NCI-H146 treated with DMSO at 0.1 percent for 48 hours (cell line): ENCODE results near the gene PAK1IP1.
"Not testable (repeated sequence)": the region's sequence is repeated elsewhere in the genome, so short reads cannot be mapped to it uniquely, and the experiment has no call there.

Source experiments
- DNase-seq: peaks from one replicate; lab custom pipeline; 2025; ENCODE audit not compliant: unreplicated experiment; lab: John Stamatoyannopoulos, UW

Gene PAK1IP1

GRCh38 chr6:10690651-10691445 is 3.9 kb upstream of the PAK1IP1 start:
- no peak for DNase-seq

GRCh38 chr6:10692965-10693538 is 1.7 kb upstream of the PAK1IP1 start:
- no peak for DNase-seq

DNA sequence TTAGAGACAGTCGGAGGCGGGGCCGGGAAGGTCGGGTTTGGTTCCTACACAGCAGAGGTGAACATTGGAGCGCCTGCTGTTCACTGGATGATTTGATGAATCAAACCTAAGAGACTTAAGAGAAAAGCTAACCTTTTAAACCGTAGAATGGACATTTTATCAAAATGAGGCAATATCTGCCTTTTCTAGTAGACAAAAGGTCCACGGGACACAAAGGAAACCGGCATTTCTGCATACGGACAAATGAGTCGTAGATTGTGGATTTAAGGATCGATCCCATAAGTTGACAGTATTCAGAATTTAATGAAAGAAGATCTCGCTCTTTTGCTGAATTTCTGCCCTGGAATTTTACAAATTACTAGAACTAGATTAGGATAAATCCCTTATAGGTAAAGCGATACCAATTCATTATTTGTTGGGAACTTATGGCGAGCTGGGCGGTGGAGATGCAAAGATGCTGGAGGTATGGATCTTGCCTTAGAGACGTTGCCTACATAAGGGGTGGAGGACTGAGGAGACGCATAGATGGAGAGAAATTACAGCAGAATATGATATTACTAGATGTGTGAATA is 400 bp downstream of the PAK1IP1 start:
- DNase-seq, result no peak

DNA sequence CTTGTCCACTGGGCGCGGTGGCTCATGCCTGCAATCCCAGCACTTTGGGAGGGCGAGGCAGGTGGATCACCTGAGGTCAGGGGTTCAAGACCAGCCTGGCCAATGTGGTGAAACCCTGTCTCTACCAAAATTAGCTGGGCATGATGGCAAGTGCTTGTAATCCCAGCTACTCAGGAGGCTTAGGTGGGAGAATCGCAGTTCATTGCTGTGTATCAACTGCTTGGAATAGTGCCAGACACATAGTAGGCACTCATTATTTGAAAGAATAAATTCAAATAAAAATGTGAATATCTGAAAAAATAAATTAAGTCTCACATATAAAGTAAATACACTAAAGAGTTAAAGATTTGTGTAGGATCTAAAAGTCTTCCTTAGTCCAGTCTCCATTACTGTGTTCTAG is 1.9 kb downstream of the PAK1IP1 start:
- DNase-seq, result no peak

GRCh38 chr6:10713962-10714361 is 19.2 kb downstream of the PAK1IP1 start:
- DNase-seq, result no peak

DNA sequence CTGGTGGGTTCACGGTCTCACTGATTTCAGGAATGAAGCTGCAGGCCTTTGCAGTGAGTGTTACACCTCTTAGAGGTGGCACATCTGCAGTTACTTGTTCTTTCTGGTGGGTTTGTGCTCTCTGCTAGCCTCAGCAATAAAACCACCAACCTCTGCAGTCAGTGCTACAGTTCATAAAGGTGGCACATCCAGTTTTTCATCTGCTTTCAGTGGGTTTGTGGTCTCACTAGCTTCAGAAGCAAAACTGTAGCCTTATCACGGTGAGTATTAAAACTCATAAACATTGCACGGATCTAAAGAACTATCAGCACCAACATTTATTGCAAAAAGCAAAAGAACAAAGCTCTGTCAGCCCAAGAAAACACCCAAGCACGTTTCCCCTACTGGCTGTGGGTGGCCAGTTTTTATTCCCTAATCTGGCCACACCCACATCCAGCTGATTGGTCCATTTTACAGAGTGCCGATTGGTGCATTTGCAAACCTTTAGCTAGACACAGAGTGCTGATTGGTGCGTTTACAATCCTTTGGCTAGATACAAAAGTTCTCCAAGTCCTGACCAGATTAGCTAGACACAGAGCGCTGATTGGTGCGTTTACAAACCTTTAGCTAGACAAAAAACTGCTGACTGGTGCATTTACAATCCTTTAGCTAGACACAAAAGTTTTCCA is 24.7 kb downstream of the PAK1IP1 start:
- no peak for DNase-seq

- DNase-seq, result no peak
These were observed 25.1 kb downstream of the PAK1IP1 start for GRCh38 chr6:10719964-10720264.

DNA sequence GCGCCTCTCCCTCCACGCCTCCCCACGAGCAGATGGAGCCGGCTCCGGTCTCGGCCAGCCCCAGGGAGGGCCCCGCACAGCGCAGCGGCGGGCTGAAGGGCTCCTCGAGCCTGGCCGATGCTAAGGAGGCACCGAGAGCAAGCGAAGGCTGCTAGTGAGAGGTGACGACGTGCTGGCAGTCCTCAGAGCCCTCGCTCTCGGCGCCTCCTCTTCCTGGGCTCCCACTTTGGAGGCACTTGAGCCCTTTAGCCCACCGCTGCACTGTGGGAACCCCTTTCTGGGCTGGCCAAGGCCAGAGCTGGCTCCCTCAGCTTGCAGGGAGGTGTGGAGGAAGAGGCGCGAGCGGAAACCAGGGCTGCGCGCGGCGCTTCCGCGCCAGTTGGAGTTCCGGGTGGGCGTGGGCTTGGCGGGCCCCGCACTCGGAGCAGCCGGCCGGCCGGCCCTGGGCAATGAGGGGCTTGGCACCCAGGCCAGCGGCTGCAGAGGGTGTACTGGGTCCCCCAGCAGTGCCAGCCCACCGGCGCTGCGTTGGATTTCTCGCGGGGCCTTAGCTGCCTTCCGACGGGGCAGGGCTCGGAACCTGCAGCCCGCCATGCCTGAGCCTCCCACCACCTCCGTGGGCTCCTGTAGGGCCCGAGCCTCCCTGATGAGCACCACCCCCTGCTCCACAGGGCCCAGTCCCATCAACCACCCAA is 25.6 kb downstream of the PAK1IP1 start:
- DNase-seq, result no peak

GRCh38 chr6:10720960-10721849 is 26.4 kb downstream of the PAK1IP1 start:
- DNase-seq, result not testable (repeated sequence)

GRCh38 chr6:10721850-10722569 is 27.2 kb downstream of the PAK1IP1 start:
- DNase-seq, result no peak

- DNase-seq, result no peak
These were observed 27.7 kb downstream of the PAK1IP1 start for GRCh38 chr6:10722570-10722819.

DNA sequence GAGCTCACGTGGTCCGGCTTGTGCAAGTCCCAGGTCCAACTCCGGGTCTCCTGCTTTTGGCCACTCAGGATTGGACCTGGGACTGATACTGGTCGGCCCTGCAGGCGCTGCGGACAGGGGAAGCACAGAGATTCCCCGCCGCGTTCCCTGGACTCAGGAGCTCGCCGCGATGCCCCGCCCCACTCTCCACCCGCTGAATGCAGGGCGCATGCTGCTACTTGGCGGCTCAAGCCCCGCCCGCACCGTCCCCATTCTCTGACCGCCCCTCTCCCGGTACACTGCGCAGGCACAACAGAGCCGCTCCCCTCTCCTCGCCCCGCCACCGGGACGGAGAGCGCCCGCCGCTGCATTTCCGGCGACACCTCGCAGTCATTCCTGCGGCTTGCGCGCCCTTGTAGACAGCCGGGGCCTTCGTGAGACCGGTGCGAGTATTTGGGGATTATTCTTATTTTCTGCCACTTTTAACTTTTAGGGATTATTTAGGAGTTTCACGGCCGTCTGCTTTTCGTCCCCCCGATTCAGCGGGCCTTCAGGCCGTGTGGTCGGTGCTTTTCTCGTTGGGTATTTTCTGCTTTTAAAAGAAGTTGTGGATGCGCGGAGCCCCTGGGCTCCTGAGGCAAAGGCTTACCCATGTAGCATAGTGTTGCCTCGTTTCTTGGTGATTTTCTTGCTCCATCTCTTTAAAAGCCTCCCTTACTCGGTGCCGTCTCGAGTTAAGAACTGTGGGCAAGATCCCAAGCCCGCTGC is 28.2 kb downstream of the PAK1IP1 start, which contains the start of gene TMEM14C:
Gene TMEM14C (plus strand): TSS at position 251 of the 747 bp plus-strand sequence. CDS start 1,544 bp downstream, outside the sequence.
- DNase-seq, result peak; percentile 94

- DNase-seq, result no peak
These were observed 28.8 kb downstream of the PAK1IP1 start for GRCh38 chr6:10723567-10723881.

DNA sequence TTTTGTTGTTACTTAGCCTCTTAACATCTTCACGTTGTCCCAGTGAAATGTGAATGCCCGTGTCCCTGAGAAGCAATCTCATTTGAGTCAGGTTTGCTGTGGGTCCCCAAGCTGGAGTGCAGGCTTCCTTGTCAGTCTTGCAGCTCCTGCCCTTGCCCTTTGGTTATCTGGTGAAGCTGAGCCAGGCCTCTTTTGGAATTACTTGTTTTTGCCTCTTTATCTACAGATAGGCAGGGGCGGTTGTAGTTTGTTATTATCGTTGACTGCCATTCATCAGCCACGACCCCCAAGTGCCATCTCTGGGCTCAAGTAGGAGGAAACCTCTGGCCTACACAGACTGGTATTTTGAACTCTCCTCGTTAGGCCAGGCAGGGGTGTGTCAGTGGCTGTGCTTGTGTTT is 30.3 kb downstream of the PAK1IP1 start:
- no peak for DNase-seq

- DNase-seq, result no peak
These were observed 30.9 kb downstream of the PAK1IP1 start for GRCh38 chr6:10725716-10726115.

- DNase-seq, result no peak
These were observed 35.5 kb downstream of the PAK1IP1 start for GRCh38 chr6:10730254-10730653.

DNA sequence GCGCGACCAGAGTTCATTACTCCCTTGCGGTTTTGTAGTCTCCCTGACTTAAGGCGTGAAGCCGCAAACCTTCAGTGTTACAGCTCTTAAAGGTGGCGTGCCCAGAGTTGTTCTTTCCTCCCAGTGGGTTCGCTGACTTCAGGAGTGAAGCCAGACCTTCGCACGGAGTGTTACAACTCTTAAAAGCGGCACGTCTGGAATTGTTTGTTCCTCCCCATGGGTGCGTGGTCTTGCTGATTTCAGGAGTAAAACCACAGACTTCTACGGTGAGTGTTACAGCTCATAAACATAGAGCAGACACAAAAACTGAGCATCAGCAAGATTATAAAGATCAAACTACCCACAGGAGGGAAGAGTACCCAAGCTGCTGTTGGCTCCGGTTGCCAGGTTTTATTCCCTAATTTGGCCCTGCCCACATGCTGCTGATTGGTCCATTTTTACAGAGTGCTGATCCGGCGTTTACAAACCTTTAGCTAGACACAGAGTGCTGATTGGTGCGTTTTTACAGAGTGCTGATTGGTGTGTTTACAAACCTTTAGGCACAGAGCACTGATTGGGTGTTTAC is 38.5 kb downstream of the PAK1IP1 start:
- no peak for DNase-seq

DNA sequence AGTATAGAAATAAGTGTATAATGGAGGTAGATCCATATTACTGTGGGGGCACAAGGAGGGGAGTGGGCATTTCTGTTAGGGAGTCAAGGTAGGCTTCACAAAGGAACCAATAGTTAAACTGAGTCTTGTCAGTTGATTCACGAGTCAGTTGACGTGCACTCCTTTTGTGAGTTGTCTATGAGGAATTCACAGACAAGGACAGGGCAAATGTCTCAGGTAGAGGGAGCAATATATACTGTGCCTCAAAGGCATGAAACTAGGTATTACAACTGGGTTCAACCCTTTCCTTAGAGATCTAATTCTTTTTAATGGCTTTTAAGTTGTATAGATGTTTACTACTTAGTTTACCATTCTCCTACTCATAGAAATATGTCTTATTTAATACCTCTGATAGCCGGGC is 39.1 kb downstream of the PAK1IP1 start:
- DNase-seq, result no peak

GRCh38 chr6:10736731-10737130 is 42.0 kb downstream of the PAK1IP1 start:
- no peak for DNase-seq
